Spleen (tissue), 11 donors: ENCODE results near the gene C15orf40. TPM values are rescaled to one million over a fixed set of nuclear protein-coding genes. Genes with fewer than 3 reads are reported as not detected.

Experiments used
- DNase-seq: peaks from one replicate; pipeline ENCODE4 v3.0.0-alpha.2; 2020
- H3K27ac ChIP-seq, 8 donors: fragments of 200-600 bp; sonication (generic) in 7 of 8; 1 replicate in 4 of 8; 2 replicates in 4 of 8; pipeline versions ENCODE4 v1.5.0 to v1.8.0; 2016 to 2021; ENCODE audit warnings: inconsistent platforms in 4 of 8, mild to moderate bottlenecking in 4 of 8, moderate library complexity in 1 of 8
- H3K27me3 ChIP-seq, 7 donors: fragments of 200-600 bp; sonication (generic) in 6 of 7; replicated peaks in 1 of 7; 1 replicate in 4 of 7; 2 replicates in 3 of 7; pipeline versions ENCODE4 v1.5.0 to v1.8.0; 2016 to 2021; ENCODE audit warnings: inconsistent platforms in 3 of 7, mild to moderate bottlenecking in 1 of 7
- H3K36me3 ChIP-seq, 6 donors: fragments of 200-600 bp; sonication (generic) in 5 of 6; 1 replicate in 4 of 6; 2 replicates in 2 of 6; pipeline versions ENCODE4 v1.5.0 to v1.8.0; 2016 to 2021; ENCODE audit warnings: inconsistent platforms in 2 of 6
- H3K4me1 ChIP-seq, 6 donors: fragments of 200-600 bp; sonication (generic) in 5 of 6; 1 replicate in 3 of 6; 2 replicates in 3 of 6; pipeline versions ENCODE4 v1.5.0 to v1.8.0; 2016 to 2021; ENCODE audit warnings: inconsistent platforms in 3 of 6
- H3K4me3 ChIP-seq, 8 donors: fragments of 200-600 bp; sonication (generic) in 7 of 8; 1 replicate in 4 of 8; 2 replicates in 4 of 8; pipeline versions ENCODE4 v1.5.0 to v1.8.0; 2016 to 2021; ENCODE audit warnings: inconsistent platforms in 4 of 8, mild to moderate bottlenecking in 4 of 8, moderate library complexity in 2 of 8
- H3K9me3 ChIP-seq, 8 donors: fragments of 200-600 bp; sonication (generic) in 7 of 8; 1 replicate in 4 of 8; 2 replicates in 4 of 8; pipeline versions ENCODE4 v1.5.0 to v1.8.0; 2016 to 2021; ENCODE audit warnings: inconsistent platforms in 4 of 8
- POLR2A ChIP-seq, 3 donors: fragments of 450-650 bp; IDR thresholded peaks; one replicate each; pipeline ENCODE4 v1.5.1; 2017; ENCODE audit warnings: antibody characterized with exemption in 3 of 3, mild to moderate bottlenecking in 1 of 3
- POLR2AphosphoS5 ChIP-seq, 3 donors: sonication (generic); formaldehyde crosslinking; IDR thresholded peaks; one replicate each; pipeline ENCODE4 v1.5.1; 2017; ENCODE audit warnings: antibody characterized with exemption in 3 of 3
- WGBS, 5 donors: extraction: QIAGEN DNeasy Blood & Tissue Kit in 3 of 5; methylation state at CpG; one replicate each; pipeline versions ENCODE4 v1.1.5 to v1.1.7; 2013 to 2018; 5-methylcytosine and 5-hydroxymethylcytosine counted together
- intact Hi-C: fragments of 100-400 bp; cut with DNase I; formaldehyde crosslinking; loops from one replicate; pipeline ENCODE4 v1.15.0; 2023; ENCODE audit warnings: low total_unique reads
- polyA plus RNA-seq, 3 donors: library from polyadenylated mRNA; stranded (reverse); fragments of 200-250 nt; gene quantifications; one replicate each; pipeline ENCODE4 v1.2.1, GENCODE V29; 2013
- total RNA-seq, 7 donors: library from RNA; depleted of rRNA in 3 of 7; stranded (reverse); fragments of >200 nt in 3 of 7; fragmentation: NEBNext Ultra II Directional in 4 of 7; extraction: Animal tissue kit (Norgen Biotek cat#: 25700) in 4 of 7; gene quantifications; one replicate each; pipeline versions ENCODE4 v1.1.0 to v1.2.1, GENCODE V29; 2016 to 2021
- TF ChIP-seq, protein P1 (sequence below), 11 experiments: fragments of 200-600 bp in 7 of 11; fragments of 450-650 bp in 4 of 11; sonication (generic) in 4 of 11; IDR thresholded peaks in 8 of 11; conservative IDR thresholded peaks in 3 of 11; 1 replicate in 7 of 11; 2 replicates in 4 of 11; pipeline versions ENCODE4 v1.4.0 to v1.8.0; 2016 to 2021; ENCODE audit warnings: antibody characterized with exemption in 11 of 11, inconsistent platforms in 4 of 11, mild to moderate bottlenecking in 1 of 11
- donor health status: healthy with polysubstance abuse.
- donor health status: DM: no; HTN: no; CAD: no; lungs with moderate emphysema.
- donor health status: DM: no; HTN: no; CAD: no.
- donor health status: Bipolar disorder and iron deficiency.
- donor health status: healthy.
- donor health status: DM: no; HTN: no; CAD: no.
- donor health status: DM: yes; HTN: yes; CAD: no.

Gene C15orf40
- total and polyA plus RNA-seq, 10 donors, result 12.9 to 34.9 (median 23.0) TPM

- peaks cover 0 to 39% (median 10%) of the 10 kb centered on the region in 7 donors for H3K27me3 ChIP-seq
- peak overlapping the region in 3 of 8 donors; percentile 36 to 49 (median 37) for H3K27ac ChIP-seq
- no peaks in the 10 kb centered on the region for H3K36me3 ChIP-seq
- no peaks in the 10 kb centered on the region for H3K9me3 ChIP-seq
- peaks cover 3 to 27% (median 17%) of the 10 kb centered on the region in 6 donors for H3K4me1 ChIP-seq
- DNase-seq, result no peak
- WGBS, 5 donors, result 54 to 63% (median 59%) methylated on average over 13 of the region's 13 CpGs
- TF ChIP-seq, protein P1, sequence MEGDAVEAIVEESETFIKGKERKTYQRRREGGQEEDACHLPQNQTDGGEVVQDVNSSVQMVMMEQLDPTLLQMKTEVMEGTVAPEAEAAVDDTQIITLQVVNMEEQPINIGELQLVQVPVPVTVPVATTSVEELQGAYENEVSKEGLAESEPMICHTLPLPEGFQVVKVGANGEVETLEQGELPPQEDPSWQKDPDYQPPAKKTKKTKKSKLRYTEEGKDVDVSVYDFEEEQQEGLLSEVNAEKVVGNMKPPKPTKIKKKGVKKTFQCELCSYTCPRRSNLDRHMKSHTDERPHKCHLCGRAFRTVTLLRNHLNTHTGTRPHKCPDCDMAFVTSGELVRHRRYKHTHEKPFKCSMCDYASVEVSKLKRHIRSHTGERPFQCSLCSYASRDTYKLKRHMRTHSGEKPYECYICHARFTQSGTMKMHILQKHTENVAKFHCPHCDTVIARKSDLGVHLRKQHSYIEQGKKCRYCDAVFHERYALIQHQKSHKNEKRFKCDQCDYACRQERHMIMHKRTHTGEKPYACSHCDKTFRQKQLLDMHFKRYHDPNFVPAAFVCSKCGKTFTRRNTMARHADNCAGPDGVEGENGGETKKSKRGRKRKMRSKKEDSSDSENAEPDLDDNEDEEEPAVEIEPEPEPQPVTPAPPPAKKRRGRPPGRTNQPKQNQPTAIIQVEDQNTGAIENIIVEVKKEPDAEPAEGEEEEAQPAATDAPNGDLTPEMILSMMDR (IDR thresholded peaks at IDR 0.05 in 8 of 11, conservative IDR thresholded peaks at IDR 0.05 in 3 of 11), result no peak
- no peak for TF ChIP-seq POLR2AphosphoS5 (IDR thresholded peaks at IDR 0.05)
- TF ChIP-seq POLR2A (IDR thresholded peaks at IDR 0.05), result no peak
- intact Hi-C loops, result no loop called here
- H3K4me3 ChIP-seq, result peak overlapping the region; percentile 28 to 75 (median 54)
Observed at GRCh38 chr15:82951472-82952157, 59.8 kb downstream of the C15orf40 start.

GRCh38 chr15:82950746-82951370 lies 60.6 kb downstream of the C15orf40 start:
- TF ChIP-seq, protein P1 (IDR thresholded peaks at IDR 0.05 in 8 of 11, conservative IDR thresholded peaks at IDR 0.05 in 3 of 11), result no peak
- TF ChIP-seq POLR2AphosphoS5 (IDR thresholded peaks at IDR 0.05), result no peak
- no peak for DNase-seq
- intact Hi-C loops, result no loop called here
- no peaks in the 10 kb centered on the region for H3K9me3 ChIP-seq
- 60 to 68% (median 63%) methylated on average over 6 of the region's 6 CpGs for whole genome bisulfite sequencing, 5 donors
- H3K27me3 ChIP-seq, result peaks cover 0 to 39% (median 10%) of the 10 kb centered on the region in 7 donors
- H3K27ac ChIP-seq, result no peak overlapping the region
- peak overlapping the region in 1 of 8 donors; percentile 75 for H3K4me3 ChIP-seq
- no peaks in the 10 kb centered on the region for H3K36me3 ChIP-seq
- H3K4me1 ChIP-seq, result peaks cover 3 to 27% (median 17%) of the 10 kb centered on the region in 6 donors

- Histone ChIP-seq H3K4me1 (peaks cover 3 to 30% (median 17%) of the 10 kb centered on the region in 6 donors), H3K9me3 (no peaks in the 10 kb centered on the region), H3K36me3 (no peaks in the 10 kb centered on the region), H3K27ac (no peak overlapping the region), H3K27me3 (peaks cover 0 to 39% (median 10%) of the 10 kb centered on the region in 7 donors), H3K4me3 (no peak overlapping the region)
- no peak for DNase-seq
- intact Hi-C loops, result no loop called here
- TF ChIP-seq POLR2A (IDR thresholded peaks at IDR 0.05), result no peak
- TF ChIP-seq POLR2AphosphoS5 (IDR thresholded peaks at IDR 0.05), result no peak
- 63 to 76% (median 69%) methylated on average over 5 of the region's 5 CpGs for WGBS, 5 donors
Observed at GRCh38 chr15:82950295-82950694, 61.1 kb downstream of the C15orf40 start.

DNA sequence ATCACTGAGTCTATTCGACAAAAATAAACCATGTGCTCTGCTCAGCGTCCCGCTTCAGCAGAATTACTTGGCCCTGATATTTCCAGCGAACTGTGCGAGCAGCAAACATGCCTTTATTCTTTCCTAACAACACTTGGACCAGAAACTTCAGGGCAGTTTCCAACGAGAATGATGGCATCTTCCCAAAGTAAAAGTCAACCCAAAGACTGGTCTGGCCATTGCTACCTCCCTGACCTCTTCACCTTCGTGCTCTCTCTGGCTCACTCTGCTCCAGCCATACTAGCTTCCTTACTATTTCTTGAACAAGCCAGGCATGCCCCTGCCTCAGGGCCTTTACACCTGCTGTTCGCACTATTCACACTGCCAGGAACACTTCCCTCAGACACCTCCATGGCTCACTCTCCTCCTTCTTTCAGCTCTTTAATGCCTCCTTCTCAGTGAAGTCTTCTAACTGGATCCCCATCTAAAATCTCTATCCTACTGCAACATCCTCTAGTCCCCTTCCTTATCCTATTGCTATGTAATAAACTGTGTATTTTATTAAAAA lies 65.2 kb downstream of the C15orf40 start:
- DNase-seq, result no peak
- TF ChIP-seq POLR2AphosphoS5 (IDR thresholded peaks at IDR 0.05) (no peak), POLR2A (IDR thresholded peaks at IDR 0.05) (no peak)
- TF ChIP-seq, protein P1 (IDR thresholded peaks at IDR 0.05 in 8 of 11, conservative IDR thresholded peaks at IDR 0.05 in 3 of 11), result no peak
- Histone ChIP-seq H3K36me3 (no peaks in the 10 kb centered on the region), H3K9me3 (no peaks in the 10 kb centered on the region), H3K27me3 (peaks cover 0 to 12% (median 0%) of the 10 kb centered on the region in 7 donors), H3K4me1 (peaks cover 0 to 24% (median 4%) of the 10 kb centered on the region in 6 donors), H3K27ac (no peak overlapping the region), H3K4me3 (no peak overlapping the region)
- WGBS, 5 donors, result 85 to 96% (median 89%) methylated on average over 8 of the region's 8 CpGs
- intact Hi-C loops, result no loop called here
